Measurements from ENCODE around the gene TBXAS1.
"Not testable (repeated sequence)": the region's sequence is repeated elsewhere in the genome, so short reads cannot be mapped to it uniquely, and the experiment has no call there.

TBXAS1 gene

DNA sequence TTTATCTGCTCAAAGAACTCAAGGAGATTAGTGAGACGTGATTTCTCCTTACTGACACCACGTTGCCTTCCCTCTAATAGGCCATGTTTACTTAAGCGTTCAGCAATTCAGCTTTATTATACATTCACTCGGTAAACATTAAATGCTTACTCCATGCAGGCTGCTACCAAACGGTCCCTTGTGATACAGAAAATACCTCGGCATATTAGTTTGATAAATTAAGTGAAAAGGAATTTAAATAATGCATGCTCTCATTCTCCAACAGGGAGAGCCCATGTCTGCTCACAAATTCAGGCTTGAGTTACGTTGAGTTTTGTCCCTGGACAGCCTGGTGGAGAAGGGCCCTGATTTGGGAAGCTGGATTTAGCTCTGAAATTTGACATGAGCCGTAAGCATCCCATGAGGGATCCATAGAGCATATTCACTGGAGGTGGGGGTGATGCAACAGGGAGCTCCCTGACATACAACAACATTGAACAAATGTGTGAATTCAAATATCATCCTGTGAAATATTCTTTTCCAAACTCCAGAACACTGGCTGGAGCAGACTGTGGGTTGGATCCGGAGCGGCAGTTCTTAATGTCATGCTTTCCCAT, 86.3 kb downstream of the TBXAS1 start:
- no peak for DNase-seq (ENCODE audit: low read depth)

DNA sequence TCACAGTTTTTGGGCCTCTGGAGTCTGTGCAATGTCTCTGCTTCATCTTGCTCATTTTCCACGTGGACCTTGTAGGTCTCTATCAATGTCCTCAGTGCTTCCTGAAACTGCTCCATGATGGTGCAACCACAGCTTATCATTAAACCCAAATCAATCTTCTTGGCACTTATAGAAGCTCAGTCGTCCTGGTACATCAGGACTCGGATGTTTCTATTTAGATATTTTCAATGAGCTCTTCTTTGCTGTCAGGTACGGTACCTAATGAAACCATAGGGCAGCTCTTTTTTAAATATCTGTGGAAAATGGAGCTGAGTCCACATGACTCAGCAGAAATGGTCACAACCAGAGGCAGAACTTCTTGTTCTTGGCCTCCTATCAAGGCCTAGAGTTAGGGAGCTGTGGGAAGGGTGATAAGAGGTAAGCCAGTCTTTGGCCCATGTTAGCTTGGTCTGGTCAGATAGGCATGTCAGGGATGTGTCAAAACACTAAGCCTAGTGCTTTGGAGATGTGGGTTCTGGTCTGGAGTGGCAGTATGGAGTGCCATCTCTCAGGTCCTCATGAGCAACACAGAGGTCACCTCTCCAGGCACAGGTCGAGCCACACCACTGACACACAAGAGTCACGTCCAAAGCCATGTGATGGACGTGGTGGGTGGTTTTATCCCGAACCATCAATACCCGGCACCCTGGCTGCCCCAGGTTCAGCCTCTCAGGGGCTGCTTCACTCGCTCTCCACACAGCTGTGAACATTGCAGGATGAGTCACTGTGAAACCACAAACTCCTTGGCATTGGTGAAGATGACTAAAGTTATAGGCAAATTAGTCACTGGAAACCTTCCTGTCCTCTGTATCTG, 87.0 kb downstream of the TBXAS1 start:
- DNase-seq (ENCODE audit: low read depth), result peak; percentile 59

DNA sequence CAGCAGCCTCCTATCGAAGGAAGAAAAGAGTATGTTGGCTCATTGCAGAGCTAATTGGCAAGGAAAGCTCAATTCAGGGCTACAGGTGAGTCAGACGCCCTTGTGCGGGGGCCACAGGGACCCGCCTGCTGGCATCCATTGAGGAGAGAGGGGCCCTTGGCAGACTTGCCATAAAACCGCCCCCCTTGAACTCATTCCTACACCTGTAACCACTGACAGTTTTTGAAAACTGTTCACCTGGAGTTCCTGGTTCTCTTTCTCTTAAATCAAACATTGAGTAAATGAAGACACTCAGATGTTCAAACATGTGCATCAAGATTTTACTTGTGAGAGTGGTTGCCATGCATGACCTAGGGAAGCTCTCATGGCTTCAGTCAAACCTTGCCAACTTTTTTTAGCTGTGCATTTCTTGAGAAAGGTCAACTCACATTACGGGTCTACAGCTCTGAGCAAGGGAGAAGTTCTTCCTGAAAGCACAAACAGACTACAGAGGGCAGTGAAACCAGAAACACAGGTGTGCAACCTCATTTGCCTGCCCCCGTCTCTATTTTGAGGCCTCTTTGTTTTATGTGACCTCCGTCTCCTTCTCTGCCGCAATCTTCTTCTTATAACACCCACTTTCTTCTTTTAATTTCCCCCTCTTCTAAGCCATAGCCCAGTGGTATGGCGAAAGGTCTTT, 87.8 kb downstream of the TBXAS1 start:
- no peak for DNase-seq (ENCODE audit: low read depth)

DNA sequence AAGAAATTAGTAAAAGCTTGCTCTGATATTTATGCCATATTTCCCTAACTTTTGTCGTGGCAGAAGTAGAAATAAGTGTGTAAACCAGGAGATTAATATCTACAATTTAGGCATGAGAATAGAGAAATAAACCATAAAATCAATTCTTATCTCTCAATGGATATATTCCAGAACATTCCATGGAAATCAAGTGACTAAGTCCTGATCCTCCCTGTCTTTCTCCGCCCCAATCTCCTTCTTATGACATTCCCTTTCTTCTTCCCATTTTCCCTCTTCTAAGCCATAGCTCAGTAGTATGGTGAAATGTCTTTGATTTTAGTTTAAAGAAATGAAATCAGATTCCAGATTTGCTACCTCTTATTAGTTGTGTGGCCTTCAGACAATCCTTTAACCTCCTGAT, 88.8 kb downstream of the TBXAS1 start:
- DNase-seq (ENCODE audit: low read depth), result no peak

DNA sequence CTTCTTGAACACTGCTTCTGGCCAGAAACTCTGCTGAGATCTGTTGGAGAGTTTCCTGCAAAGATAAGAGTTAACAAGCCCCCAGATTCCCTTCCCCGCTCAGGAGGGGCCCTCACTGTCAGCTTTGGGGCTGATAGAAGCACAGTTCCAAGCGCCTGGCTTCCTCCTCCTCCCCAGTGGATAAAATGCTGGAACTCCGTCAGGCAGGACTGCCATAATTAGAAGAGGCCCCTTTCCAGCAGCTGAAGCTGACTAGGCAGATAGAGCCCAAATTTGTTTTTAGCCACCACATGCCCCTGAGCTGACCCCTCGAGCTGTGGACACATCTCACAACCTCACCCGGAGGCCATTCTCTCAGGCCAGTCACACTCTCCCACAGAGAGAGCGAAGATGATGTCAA, 89.4 kb downstream of the TBXAS1 start:
- DNase-seq (ENCODE audit: low read depth), result no peak

DNA sequence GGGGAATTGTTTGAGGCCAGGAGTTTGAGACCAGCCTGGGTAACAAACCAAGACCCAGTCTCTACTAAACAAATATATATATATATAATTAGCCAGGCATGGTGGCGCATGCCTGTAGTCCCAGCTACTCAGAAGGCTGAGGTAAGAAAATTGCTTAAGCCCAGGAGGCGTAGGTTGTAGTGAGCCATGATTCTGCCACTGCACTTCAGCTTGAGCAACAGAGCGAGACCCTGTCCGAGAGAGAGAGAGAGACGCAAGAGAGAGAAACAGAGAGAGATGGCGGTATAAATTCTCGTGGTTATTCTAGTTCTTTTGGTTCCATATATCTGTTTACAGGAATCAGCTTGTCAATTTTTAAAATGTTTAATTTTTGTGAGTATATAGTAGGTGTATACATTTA, 94.0 kb downstream of the TBXAS1 start:
- DNase-seq (ENCODE audit: low read depth), result no peak

DNA sequence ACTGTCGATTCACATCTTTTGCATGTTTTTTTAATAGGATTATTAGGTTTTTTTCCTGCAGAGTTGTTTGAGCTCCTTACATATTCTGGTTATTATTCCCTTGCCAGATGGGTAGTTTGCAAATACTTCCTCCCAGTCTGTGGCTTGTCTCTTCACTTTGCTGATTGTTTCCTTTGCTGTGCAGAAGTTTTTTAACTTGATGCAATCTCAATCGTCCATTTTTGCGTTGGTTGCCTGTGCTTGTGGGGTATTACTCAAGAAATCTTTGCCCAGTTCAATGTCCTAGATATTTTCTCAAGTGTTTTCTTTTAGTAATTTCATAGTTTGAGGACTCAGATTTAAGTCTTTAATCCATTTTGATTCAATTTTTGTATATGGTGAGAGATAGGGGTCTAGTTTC, 95.4 kb downstream of the TBXAS1 start:
- no peak for DNase-seq (ENCODE audit: low read depth)

DNA sequence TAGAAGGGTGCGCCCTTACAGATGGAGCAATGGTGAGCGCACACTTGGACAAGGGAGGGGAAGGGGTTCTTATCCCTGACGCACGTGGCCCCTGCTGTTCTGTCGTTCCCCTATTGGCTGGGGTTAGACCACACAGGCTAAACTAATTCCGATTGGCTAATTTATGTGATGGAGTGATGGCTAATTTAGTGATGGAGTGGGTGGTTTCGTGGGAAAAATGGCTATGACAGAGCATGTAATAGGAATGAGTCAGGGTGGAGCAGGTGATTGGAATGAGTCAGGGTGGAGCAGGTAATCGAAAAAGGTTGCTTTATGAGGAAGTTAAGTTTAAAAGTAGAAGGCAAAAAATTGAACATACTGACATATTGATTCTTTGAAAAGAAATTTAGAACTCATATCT, 100.2 kb downstream of the TBXAS1 start:
- DNase-seq (ENCODE audit: low read depth), result not testable (repeated sequence)

DNA sequence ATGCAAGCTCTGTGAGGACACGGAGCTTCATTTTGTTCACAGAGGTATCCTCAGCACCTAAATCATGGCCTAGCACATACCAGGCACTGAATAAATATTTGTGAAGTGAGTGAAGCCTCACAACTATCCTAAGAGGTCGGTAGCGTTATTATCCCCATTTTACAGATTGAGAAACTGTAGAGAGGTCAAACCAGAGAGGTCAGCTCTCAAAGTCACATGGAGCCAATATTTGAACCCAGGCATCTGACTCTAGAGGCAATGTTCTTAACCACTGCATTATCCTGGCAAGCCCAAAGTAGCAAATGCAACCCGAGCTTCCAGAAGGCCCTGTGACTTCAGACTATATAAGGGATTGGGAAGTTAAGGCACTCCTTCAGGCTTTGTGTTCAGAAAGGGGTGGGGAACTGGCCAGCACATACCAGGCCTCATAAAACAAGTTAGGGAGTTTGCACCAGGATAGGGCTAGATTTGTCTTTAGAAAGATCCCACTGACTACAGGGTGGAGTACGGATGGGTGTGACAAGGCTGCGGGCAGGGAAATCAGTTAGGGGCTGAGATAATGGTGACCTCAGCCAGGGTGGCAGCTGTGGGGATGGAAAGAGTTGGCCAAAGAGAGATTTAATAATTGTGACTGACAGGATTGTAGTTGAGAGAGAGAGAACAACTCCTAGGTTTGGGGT, 101.4 kb downstream of the TBXAS1 start:
- no peak for DNase-seq (ENCODE audit: low read depth)

DNA sequence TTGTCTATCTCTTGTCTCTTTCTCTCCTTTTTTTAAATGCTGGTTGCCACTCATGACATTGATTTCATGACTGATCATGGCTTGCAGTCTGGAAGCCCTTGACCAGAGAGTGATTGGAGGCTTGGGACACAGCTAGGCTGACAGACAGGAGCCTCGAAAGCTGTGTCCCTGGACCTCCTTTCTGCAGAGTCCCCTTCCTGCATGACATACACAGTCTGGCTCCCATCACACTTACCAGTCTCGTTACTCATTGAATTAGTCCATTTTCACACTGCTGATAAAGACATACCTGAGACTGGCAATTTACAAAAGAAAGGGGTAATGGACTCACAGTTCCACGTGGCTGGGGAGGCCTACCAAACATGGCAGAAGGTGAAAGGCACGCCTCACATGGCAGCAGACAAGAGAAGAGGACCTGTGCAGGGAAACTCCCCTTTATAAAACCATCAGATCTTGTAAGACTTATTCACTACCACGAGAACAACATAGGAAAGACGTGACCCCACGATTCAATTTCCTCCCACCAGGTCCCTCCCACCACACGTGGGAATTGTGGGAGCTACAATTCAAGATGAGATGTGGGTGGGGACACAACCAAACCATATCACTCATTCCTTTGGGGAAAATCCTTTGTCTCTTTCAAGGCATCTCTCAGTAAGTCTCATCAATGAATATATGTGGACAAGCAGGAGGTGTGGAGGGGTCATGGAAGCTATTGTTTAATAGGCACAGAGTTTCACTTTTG, 102.3 kb downstream of the TBXAS1 start:
- no peak for DNase-seq (ENCODE audit: low read depth)

DNA sequence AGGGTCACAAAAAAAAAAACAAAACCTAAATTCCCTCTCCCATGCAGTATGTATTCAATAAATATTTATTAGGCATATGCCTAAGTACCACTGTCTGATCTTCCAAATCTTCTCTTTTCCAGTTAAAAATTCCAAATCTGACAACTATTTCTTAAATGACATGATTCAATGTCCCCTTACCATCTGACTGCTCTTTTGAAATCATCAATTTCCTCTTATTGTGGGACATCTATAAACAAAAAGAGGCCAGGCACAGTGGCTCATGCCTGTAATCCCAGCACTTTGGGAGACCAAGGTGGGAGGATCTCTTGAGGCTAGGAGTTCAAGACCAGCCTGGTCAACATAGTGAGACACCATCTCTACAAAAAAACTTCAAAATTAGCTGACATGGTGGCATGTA, 103.5 kb downstream of the TBXAS1 start:
- no peak for DNase-seq (ENCODE audit: low read depth)

DNA sequence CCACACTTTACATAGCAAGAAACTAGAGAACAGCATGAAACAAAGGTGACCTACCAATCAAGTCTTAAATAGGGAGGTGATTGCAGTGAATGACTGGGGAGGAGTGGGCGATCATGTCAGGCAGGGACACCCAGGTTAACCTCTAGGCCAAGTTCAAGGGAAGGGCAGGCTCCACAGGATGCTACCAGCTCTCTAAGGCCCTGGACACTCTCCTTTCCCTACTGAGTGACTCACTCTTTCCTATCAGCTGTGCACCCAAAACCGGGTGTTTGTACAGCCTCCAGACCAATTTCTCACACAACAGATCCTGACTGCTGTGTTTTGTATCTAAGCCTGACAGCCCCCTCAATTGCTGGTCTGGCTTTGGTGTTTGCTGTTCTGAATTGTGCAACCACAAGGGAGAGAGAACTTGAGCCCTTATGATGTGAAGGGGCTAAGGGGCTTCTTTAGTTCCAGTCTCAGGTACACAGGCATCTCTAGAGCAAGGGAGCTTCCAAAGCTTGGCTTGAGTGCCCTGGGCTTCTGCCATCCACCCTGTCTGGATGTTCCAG, 107.8 kb downstream of the TBXAS1 start:
- DNase-seq (ENCODE audit: low read depth), result no peak

DNA sequence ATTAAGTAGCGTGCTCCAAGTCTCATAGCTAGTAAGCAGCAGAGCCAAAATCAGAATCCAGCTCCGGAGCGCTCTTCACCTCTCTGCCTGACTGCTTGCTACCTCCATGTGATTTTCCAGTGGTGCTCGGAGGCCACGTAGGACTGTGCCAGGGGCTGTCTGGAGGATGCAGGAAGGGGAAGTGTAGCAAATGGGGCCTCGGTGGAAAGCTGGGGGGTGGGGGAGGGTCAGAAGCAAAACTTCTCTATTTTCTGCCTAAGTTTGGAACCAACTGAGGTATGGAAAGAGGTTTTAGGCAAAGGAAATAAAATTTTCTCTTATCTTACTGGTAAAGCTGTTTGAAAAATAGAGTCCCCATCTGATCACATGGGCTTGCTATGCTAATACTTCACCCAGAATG, 108.7 kb downstream of the TBXAS1 start:
- no peak for DNase-seq (ENCODE audit: low read depth)

DNA sequence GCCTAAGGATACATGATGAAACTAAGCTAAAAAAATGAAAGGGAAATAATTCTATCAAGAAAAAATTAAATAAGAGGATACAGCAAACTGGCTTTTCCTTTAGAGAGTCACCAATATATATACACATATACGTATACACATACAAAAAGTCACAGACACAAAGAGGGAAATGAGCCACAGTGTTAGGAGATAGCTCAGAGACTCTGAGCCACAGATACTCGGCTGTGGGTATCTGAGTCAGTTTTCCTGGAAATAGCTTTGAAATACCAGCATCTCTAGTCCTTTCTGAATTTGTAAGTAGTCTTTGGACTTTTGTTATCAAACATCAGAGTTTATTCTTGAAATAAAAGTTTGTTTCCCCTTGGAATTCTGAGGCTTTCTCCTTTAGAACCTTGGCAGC, 111.8 kb downstream of the TBXAS1 start:
- DNase-seq (ENCODE audit: low read depth), result no peak

DNA sequence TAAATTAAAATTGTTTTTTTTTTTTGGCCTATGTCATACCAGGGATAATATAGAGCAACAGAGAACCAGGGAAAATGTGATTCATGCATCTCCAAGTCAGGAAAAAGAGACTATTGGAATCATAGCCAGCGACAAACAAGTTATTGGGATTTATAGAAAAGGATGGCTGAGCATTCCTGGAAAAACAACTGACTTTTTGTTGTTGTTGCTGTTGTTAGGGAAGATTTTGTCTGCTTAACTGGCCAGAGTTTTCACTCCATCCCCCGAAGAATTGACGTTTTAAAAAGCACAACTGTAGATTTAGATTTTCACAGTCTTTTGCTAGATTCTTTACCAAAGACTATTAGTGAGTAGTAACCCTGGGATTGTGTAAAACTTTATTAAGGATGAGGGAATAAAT, 112.4 kb downstream of the TBXAS1 start:
- no peak for DNase-seq (ENCODE audit: low read depth)

DNA sequence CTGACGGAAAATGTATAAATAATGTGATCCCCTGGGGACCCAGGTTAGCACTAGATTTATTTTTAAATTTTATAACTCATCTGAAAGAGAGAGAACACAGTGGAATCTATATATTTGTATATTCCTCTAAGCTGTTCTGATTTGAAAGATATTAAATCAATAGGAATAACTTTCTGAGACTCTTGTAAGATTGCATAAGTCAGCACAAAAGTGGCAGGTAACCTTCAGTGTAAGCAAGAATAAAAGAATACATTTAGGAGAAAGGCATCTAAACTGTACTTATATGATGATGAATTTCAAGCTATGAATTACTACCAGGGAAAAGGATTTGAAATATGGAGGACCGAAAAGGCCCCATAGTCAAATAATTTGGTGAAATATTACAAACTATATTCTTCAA, 112.8 kb downstream of the TBXAS1 start:
- no peak for DNase-seq (ENCODE audit: low read depth)

DNA sequence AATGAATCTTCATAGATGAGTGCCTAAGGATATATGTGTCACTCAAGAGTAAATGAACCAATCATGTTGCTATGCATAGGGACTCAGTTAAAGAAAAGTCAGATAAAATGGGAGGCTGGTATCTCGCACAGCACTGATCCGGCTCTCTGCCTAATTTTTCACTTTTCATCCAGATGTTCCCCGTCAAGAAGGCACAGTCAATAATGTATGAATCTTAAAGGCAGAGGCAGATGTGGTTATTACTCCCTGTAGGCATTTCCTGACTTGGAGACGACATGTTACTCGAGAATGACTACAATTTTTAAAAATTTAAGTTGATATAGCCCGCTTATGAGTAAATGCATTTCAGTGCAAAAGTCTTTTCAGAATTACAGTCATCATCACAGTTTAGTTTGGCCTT, 113.6 kb downstream of the TBXAS1 start:
- DNase-seq (ENCODE audit: low read depth), result no peak

DNA sequence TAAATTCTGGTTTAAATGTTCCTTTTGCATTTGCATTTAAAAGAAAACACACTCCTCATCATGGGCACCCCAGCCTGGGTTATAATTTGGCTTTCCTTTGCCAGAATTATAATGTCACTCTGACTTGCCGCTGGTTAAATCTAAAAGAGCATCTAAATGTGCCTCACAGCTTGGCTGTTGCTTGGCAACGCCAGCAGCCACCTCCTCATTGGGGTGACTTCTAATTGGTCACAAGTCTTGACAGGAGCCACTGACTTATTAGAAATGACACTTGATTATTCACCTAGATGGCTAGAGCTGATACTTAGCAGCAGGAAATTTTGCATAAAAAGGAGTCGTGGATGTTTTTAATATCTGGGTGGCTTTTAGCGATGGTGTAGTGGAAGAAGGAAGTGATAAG, 114.3 kb downstream of the TBXAS1 start:
- no peak for DNase-seq (ENCODE audit: low read depth)

DNA sequence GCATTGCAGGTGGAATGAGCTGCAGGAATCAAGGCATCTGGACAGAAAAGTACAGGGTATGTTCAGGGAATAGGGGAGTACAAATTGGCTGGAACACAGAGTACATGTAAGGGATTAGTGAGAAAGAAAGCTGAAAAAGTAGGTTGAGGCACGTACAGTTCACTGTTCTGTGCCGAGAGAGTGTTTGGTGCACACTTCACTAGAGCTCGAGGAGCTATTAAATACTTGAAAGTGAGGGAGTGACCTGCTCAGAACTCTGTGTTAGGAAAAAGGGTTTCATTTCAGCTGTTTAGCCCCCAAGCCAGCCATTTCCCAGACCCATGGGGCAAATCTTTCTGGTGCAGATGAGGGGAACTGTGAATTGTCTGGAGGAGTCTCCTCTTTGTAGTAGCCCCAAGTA, 115.2 kb downstream of the TBXAS1 start:
- no peak for DNase-seq (ENCODE audit: low read depth)

DNA sequence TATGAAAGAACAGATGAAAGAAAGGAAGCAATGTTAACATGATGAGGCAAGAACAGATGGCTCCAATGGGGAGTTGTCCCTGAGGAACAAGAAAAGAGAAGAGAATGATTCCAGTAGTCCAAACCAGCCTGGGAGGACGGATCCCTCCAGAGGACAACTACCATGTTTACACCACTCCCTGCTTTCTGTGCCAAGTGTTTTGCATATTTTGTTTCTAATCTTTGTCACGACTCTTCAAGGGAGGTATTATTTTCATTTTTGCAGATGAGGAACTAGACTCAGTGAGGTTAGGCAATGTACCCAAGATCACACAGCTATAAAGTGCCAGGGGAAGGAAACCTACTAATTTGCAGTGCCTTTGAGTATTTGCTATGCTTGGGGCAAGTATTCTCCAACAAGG, 117.5 kb downstream of the TBXAS1 start:
- DNase-seq (ENCODE audit: low read depth), result no peak

DNA sequence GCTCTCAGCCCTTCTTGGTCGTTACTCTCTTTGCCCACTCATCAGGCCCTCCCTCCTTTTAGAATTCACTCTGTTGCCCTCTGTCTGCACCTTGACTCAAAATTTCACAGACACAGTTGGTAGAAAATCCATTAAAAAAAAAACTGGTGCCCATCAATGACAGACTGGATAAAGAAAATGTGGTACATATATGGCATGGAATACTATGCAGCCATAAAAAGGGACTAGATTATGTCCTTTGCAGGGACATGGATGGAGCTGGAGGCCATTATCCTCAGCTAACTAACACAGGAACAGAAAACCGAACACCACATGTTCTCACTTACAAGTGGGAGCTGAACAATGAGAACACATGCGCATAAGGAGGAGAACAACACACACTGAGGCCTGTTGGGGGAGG, 118.0 kb downstream of the TBXAS1 start:
- no peak for DNase-seq (ENCODE audit: low read depth)

DNA sequence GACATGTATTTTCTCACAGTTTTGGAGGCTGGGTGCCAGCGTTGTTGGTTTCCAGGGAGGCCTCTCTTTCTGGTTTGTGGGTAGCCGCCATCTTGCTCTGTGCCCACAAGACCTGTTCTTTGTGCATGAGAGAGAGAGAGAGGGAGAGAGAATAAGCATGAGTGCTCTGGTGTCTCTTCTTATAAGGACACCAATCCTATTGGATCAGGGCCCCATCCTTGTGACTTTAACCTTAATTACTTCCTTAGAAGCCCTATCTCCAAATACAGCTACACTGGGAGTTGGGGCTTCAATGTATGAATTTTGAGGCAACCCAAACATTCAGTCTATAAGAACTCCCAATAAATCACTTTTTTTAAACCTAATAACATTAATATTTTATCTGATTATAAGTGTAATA, 119.1 kb downstream of the TBXAS1 start:
- DNase-seq (ENCODE audit: low read depth), result no peak
